ENCODE results near the gene TBCE. TPM values are rescaled to one million over a fixed set of nuclear protein-coding genes. Genes with fewer than 3 reads are reported as not detected.
A peak's percentile ranks its signal among the peaks of the same experiment; 100 is the strongest.

Gene TBCE
- total RNA-seq, 2 donors from 2014 or later: 19.2 to 26.4 TPM

- no peak for DNase-seq
- no peak for ATAC-seq
Observed at GRCh38 chr1:235402457-235403200, 35.4 kb downstream of the TBCE start.

GRCh38 chr1:235403593-235403992 lies 36.4 kb downstream of the TBCE start:
- ATAC-seq: no peak

More at GRCh38 chr1:235402457-235403200, 35.4 kb downstream of the TBCE start:
- intact Hi-C loops (cut with DNase I, micrococcal nuclease): no loop called here

GRCh38 chr1:235404190-235404589 lies 37.0 kb downstream of the TBCE start:
- intact Hi-C loops (cut with DNase I, micrococcal nuclease): no loop called here
- DNase-seq (no peak), ATAC-seq (no peak)

More at GRCh38 chr1:235403593-235403992, 36.4 kb downstream of the TBCE start:
- intact Hi-C loops (cut with DNase I, micrococcal nuclease): no loop called here
- DNase-seq: no peak

GRCh38 chr1:235407419-235407818 lies 40.2 kb downstream of the TBCE start:
- DNase-seq (no peak), ATAC-seq (no peak)
- intact Hi-C loops (cut with DNase I, micrococcal nuclease): no loop called here

GRCh38 chr1:235408503-235408960 lies 41.3 kb downstream of the TBCE start:
- DNase-seq (no peak), ATAC-seq (no peak)
- intact Hi-C loops (cut with DNase I, micrococcal nuclease): no loop called here

- ATAC-seq (peak; percentile 60), DNase-seq (no peak)
- intact Hi-C loops (cut with DNase I, micrococcal nuclease): no loop called here
Observed at GRCh38 chr1:235409042-235409820, 42.0 kb downstream of the TBCE start.

GRCh38 chr1:235410467-235410866 lies 43.2 kb downstream of the TBCE start:
- no peak for DNase-seq
- intact Hi-C loops (cut with DNase I, micrococcal nuclease): loop anchor here in 1 of 2 donors (10.0 kb wide), 1 partner anchor 306 kb away; no protein-coding TSS in a partner anchor
- ATAC-seq: no peak

GRCh38 chr1:235411489-235412486 lies 44.6 kb downstream of the TBCE start:
- intact Hi-C loops (cut with DNase I, micrococcal nuclease): loop anchor here in 1 of 2 donors (10.0 kb wide), 1 partner anchor 307 kb away; no protein-coding TSS in a partner anchor
- DNase-seq: peak; percentile 25 to 51
- peak; percentile 85 for ATAC-seq

- intact Hi-C loops (cut with DNase I, micrococcal nuclease): loop anchor here in 1 of 2 donors (2.0 to 10.0 kb wide), 2 partner anchors 162 to 310 kb away; no protein-coding TSS in a partner anchor
- DNase-seq (peak; percentile 66 to 67), ATAC-seq (peak; percentile 81)
Observed at GRCh38 chr1:235415008-235415904, 48.0 kb downstream of the TBCE start.

GRCh38 chr1:235416662-235417049 lies 49.4 kb downstream of the TBCE start:
- ATAC-seq (no peak), DNase-seq (no peak)
- intact Hi-C loops (cut with DNase I, micrococcal nuclease): loop anchor here in 1 of 2 donors (10.0 kb wide), 1 partner anchor 312 kb away; no protein-coding TSS in a partner anchor

GRCh38 chr1:235417086-235417697 lies 50.0 kb downstream of the TBCE start:
- peak in 1 of 2 donors; percentile 56 for DNase-seq

GRCh38 chr1:235421751-235422150 lies 54.5 kb downstream of the TBCE start:
- intact Hi-C loops (cut with DNase I, micrococcal nuclease): no loop called here
- DNase-seq (no peak), ATAC-seq (no peak)

More at GRCh38 chr1:235417086-235417697, 50.0 kb downstream of the TBCE start:
- intact Hi-C loops (cut with DNase I, micrococcal nuclease): loop anchor here in 1 of 2 donors (10.0 kb wide), 1 partner anchor 312 kb away; no protein-coding TSS in a partner anchor
- peak; percentile 66 for ATAC-seq

- intact Hi-C loops (cut with DNase I, micrococcal nuclease): no loop called here
- DNase-seq (no peak), ATAC-seq (no peak)
Observed at GRCh38 chr1:235423214-235423652, 56.0 kb downstream of the TBCE start.

GRCh38 chr1:235424092-235424491 lies 56.9 kb downstream of the TBCE start:
- DNase-seq (no peak), ATAC-seq (no peak)
- intact Hi-C loops (cut with DNase I, micrococcal nuclease): no loop called here

- intact Hi-C loops (cut with DNase I, micrococcal nuclease): no loop called here
- DNase-seq (no peak), ATAC-seq (no peak)
Observed at GRCh38 chr1:235425357-235425756, 58.1 kb downstream of the TBCE start.

GRCh38 chr1:235426143-235426542 lies 58.9 kb downstream of the TBCE start:
- ATAC-seq (no peak), DNase-seq (no peak)
- intact Hi-C loops (cut with DNase I, micrococcal nuclease): no loop called here

GRCh38 chr1:235426680-235427079 lies 59.5 kb downstream of the TBCE start:
- intact Hi-C loops (cut with DNase I, micrococcal nuclease): no loop called here
- DNase-seq (no peak), ATAC-seq (no peak)
